Measurements from ENCODE around the gene EMP2.

The EMP2 gene

GRCh38 chr16:10504404-10504885 lies 76.0 kb downstream of the EMP2 start:
- TF ChIP-seq CTCF (IDR thresholded peaks at IDR 0.05; ENCODE audit: extremely low read depth, missing control alignments): no peak
- no peak for DNase-seq (ENCODE audit: low spot score)

GRCh38 chr16:10502776-10503175 lies 77.6 kb downstream of the EMP2 start:
- DNase-seq (ENCODE audit: low spot score): no peak
- TF ChIP-seq CTCF (IDR thresholded peaks at IDR 0.05; ENCODE audit: extremely low read depth, missing control alignments): no peak

GRCh38 chr16:10501016-10501607 lies 79.3 kb downstream of the EMP2 start:
- DNase-seq (ENCODE audit: low spot score): no peak
- TF ChIP-seq CTCF (IDR thresholded peaks at IDR 0.05; ENCODE audit: extremely low read depth, missing control alignments): no peak

GRCh38 chr16:10500582-10500981 lies 79.8 kb downstream of the EMP2 start:
- DNase-seq (ENCODE audit: low spot score): no peak
- no peak for TF ChIP-seq CTCF (IDR thresholded peaks at IDR 0.05; ENCODE audit: extremely low read depth, missing control alignments)

GRCh38 chr16:10497132-10498101 lies 83.0 kb downstream of the EMP2 start:
- TF ChIP-seq CTCF (IDR thresholded peaks at IDR 0.05; ENCODE audit: extremely low read depth, missing control alignments): no peak
- DNase-seq (ENCODE audit: low spot score): no peak

GRCh38 chr16:10495031-10495345 lies 85.4 kb downstream of the EMP2 start:
- no peak for DNase-seq (ENCODE audit: low spot score)
- TF ChIP-seq CTCF (IDR thresholded peaks at IDR 0.05; ENCODE audit: extremely low read depth, missing control alignments): no peak

GRCh38 chr16:10494343-10495030 lies 85.9 kb downstream of the EMP2 start:
- TF ChIP-seq CTCF (IDR thresholded peaks at IDR 0.05; ENCODE audit: extremely low read depth, missing control alignments): no peak
- DNase-seq (ENCODE audit: low spot score): no peak

Data from GM20000 (cell line).